ENCODE data around the gene GDPD4.

GRCh38 chr11:77172666-77172982, 128.9 kb downstream of the GDPD4 start:
- TF ChIP-seq CTCF (conservative IDR thresholded peaks at IDR 0.05; ENCODE audit: low read length), result no peak
- no peak for TF ChIP-seq EZH2phosphoT487 (IDR thresholded peaks at IDR 0.05; ENCODE audit: borderline replicate concordance)
